IPS-18c (cell line): ENCODE measurements around the gene KCTD10.
"Not testable (repeated sequence)": the region's sequence is repeated elsewhere in the genome, so short reads cannot be mapped to it uniquely, and the experiment has no call there.

ENCODE experiments used
- H3K4me3 ChIP-seq: 2 replicates; pipeline ENCODE4 v1.7.0; 2013; ENCODE audit warnings: low read depth, mild to moderate bottlenecking, low read length, moderate library complexity; ENCODE audit not compliant: insufficient read depth
- H3K9me3 ChIP-seq: one replicate; pipeline ENCODE4 v1.6.1; 2013; ENCODE audit warnings: mild to moderate bottlenecking, low read length, moderate library complexity; ENCODE audit not compliant: control insufficient read depth, insufficient read depth

The KCTD10 gene

GRCh38 chr12:109445191-109445609, 31.9 kb downstream of the KCTD10 start:
- Histone ChIP-seq H3K4me3 (no peak overlapping the region), H3K9me3 (peaks cover 2% of the 10 kb centered on the region)

GRCh38 chr12:109444259-109444658, 32.8 kb downstream of the KCTD10 start:
- peaks cover 2% of the 10 kb centered on the region for H3K9me3 ChIP-seq
- H3K4me3 ChIP-seq, result no peak overlapping the region

- H3K9me3 ChIP-seq, result peaks cover 2% of the 10 kb centered on the region
- no peak overlapping the region for H3K4me3 ChIP-seq
Measured at GRCh38 chr12:109443794-109444193, 33.3 kb downstream of the KCTD10 start.

GRCh38 chr12:109440851-109441490, 36.1 kb downstream of the KCTD10 start:
- H3K9me3 ChIP-seq, result peaks cover 2% of the 10 kb centered on the region
- no peak overlapping the region for H3K4me3 ChIP-seq

GRCh38 chr12:109439951-109440350, 37.1 kb downstream of the KCTD10 start:
- not testable (repeated sequence) for H3K4me3 ChIP-seq, H3K9me3 ChIP-seq

- Histone ChIP-seq H3K9me3 (peaks cover 2% of the 10 kb centered on the region), H3K4me3 (no peak overlapping the region)
Measured at GRCh38 chr12:109439181-109439580, 37.9 kb downstream of the KCTD10 start.

GRCh38 chr12:109436188-109436560, 40.9 kb downstream of the KCTD10 start:
- Histone ChIP-seq H3K4me3 (peak overlapping the region; percentile 15; the same call in 1 of the 2 replicates), H3K9me3 (no peaks in the 10 kb centered on the region)

- Histone ChIP-seq H3K9me3 (no peaks in the 10 kb centered on the region), H3K4me3 (peak overlapping the region; percentile 15; the same call in 1 of the 2 replicates)
Measured at GRCh38 chr12:109435428-109436187, 41.5 kb downstream of the KCTD10 start.

GRCh38 chr12:109434582-109434981, 42.5 kb downstream of the KCTD10 start:
- no peak overlapping the region for H3K4me3 ChIP-seq
- H3K9me3 ChIP-seq, result no peaks in the 10 kb centered on the region

- H3K4me3 ChIP-seq, result no peak overlapping the region
- H3K9me3 ChIP-seq, result no peaks in the 10 kb centered on the region
Measured at GRCh38 chr12:109433618-109434017, 43.5 kb downstream of the KCTD10 start.

- Histone ChIP-seq H3K4me3 (no peak overlapping the region), H3K9me3 (no peaks in the 10 kb centered on the region)
Measured at GRCh38 chr12:109432842-109433304, 44.2 kb downstream of the KCTD10 start.

- no peak overlapping the region for H3K4me3 ChIP-seq
- no peaks in the 10 kb centered on the region for H3K9me3 ChIP-seq
Measured at GRCh38 chr12:109432431-109432830, 44.7 kb downstream of the KCTD10 start.

GRCh38 chr12:109430244-109430643, 46.9 kb downstream of the KCTD10 start:
- H3K4me3 ChIP-seq, result no peak overlapping the region
- H3K9me3 ChIP-seq, result no peaks in the 10 kb centered on the region

- not testable (repeated sequence) for H3K4me3 ChIP-seq, H3K9me3 ChIP-seq
Measured at GRCh38 chr12:109428804-109429203, 48.3 kb downstream of the KCTD10 start.

- H3K4me3 ChIP-seq, result no peak overlapping the region
- no peaks in the 10 kb centered on the region for H3K9me3 ChIP-seq
Measured at GRCh38 chr12:109428037-109428629, 49.0 kb downstream of the KCTD10 start.

- no peak overlapping the region for H3K4me3 ChIP-seq
- no peaks in the 10 kb centered on the region for H3K9me3 ChIP-seq
Measured at GRCh38 chr12:109423392-109423791, 53.7 kb downstream of the KCTD10 start.

GRCh38 chr12:109422251-109422650, 54.8 kb downstream of the KCTD10 start:
- Histone ChIP-seq H3K4me3 (no peak overlapping the region), H3K9me3 (no peaks in the 10 kb centered on the region)
